Skin epidermis (tissue), 12 donors: ENCODE measurements around the gene CHIA.
"Not testable (repeated sequence)": the region's sequence is repeated elsewhere in the genome, so short reads cannot be mapped to it uniquely, and the experiment has no call there.

Experiments used
- H3K27ac ChIP-seq, 21 experiments: fragments of 200-600 bp; sonication (generic) in 11 of 21; one replicate each; pipeline ENCODE4 v1.5.0; 2020; ENCODE audit warnings: mild to moderate bottlenecking in 3 of 21, inconsistent platforms in 2 of 21, moderate library complexity in 2 of 21
- H3K4me3 ChIP-seq, 7 experiments: fragments of 200-600 bp; sonication (generic) in 2 of 7; one replicate each; pipeline ENCODE4 v1.5.0; 2020; ENCODE audit warnings: inconsistent platforms in 2 of 7, mild to moderate bottlenecking in 2 of 7, moderate library complexity in 1 of 7

The CHIA gene

GRCh38 chr1:111281411-111281810, 9.2 kb upstream of the CHIA start:
- no peak overlapping the region for H3K4me3 ChIP-seq

GRCh38 chr1:111283838-111284237, 6.8 kb upstream of the CHIA start:
- H3K4me3 ChIP-seq: no peak overlapping the region
- no peak overlapping the region for H3K27ac ChIP-seq

More at GRCh38 chr1:111281411-111281810, 9.2 kb upstream of the CHIA start:
- no peak overlapping the region for H3K27ac ChIP-seq

- H3K4me3 ChIP-seq: no peak overlapping the region
- no peak overlapping the region for H3K27ac ChIP-seq
These were observed 4.8 kb upstream of the CHIA start for GRCh38 chr1:111285879-111286278.

- H3K27ac ChIP-seq: no peak overlapping the region
- H3K4me3 ChIP-seq: no peak overlapping the region
These were observed 3.7 kb upstream of the CHIA start for GRCh38 chr1:111286912-111287311.

GRCh38 chr1:111289371-111289770, 1.3 kb upstream of the CHIA start:
- H3K27ac ChIP-seq: no peak overlapping the region
- no peak overlapping the region for H3K4me3 ChIP-seq

- H3K4me3 ChIP-seq: no peak overlapping the region
- no peak overlapping the region for H3K27ac ChIP-seq
These were observed 547 bp upstream of the CHIA start for GRCh38 chr1:111290104-111290503.

GRCh38 chr1:111294390-111294789, 3.7 kb downstream of the CHIA start:
- no peak overlapping the region for H3K4me3 ChIP-seq
- no peak overlapping the region for H3K27ac ChIP-seq

GRCh38 chr1:111302374-111302773, 11.7 kb downstream of the CHIA start:
- Histone ChIP-seq H3K4me3 (no peak overlapping the region), H3K27ac (no peak overlapping the region)

- Histone ChIP-seq H3K4me3 (no peak overlapping the region), H3K27ac (no peak overlapping the region)
These were observed 19.0 kb downstream of the CHIA start for GRCh38 chr1:111309690-111310089.

GRCh38 chr1:111318523-111318922, 27.9 kb downstream of the CHIA start:
- H3K27ac ChIP-seq: no peak overlapping the region
- no peak overlapping the region for H3K4me3 ChIP-seq

GRCh38 chr1:111320066-111320879, 29.6 kb downstream of the CHIA start:
- no peak overlapping the region for H3K27ac ChIP-seq
- no peak overlapping the region for H3K4me3 ChIP-seq

- no peak overlapping the region for H3K27ac ChIP-seq
- no peak overlapping the region for H3K4me3 ChIP-seq
These were observed 32.6 kb downstream of the CHIA start for GRCh38 chr1:111323231-111323630.

GRCh38 chr1:111332190-111332589, 41.5 kb downstream of the CHIA start:
- no peak overlapping the region for H3K4me3 ChIP-seq
- H3K27ac ChIP-seq: no peak overlapping the region

GRCh38 chr1:111334169-111334568, 43.5 kb downstream of the CHIA start:
- Histone ChIP-seq H3K4me3 (no peak overlapping the region), H3K27ac (no peak overlapping the region)

GRCh38 chr1:111335214-111335877, 44.7 kb downstream of the CHIA start:
- not testable (repeated sequence) for H3K4me3 ChIP-seq, H3K27ac ChIP-seq

- not testable (repeated sequence) for H3K4me3 ChIP-seq, H3K27ac ChIP-seq
These were observed 48.2 kb downstream of the CHIA start for GRCh38 chr1:111338849-111339248.

- peak overlapping the region in 19 of 21 experiments; percentile 24 to 80 (median 60) for H3K27ac ChIP-seq
- H3K4me3 ChIP-seq: peak overlapping the region; percentile 35 to 53 (median 45)
These were observed 55.6 kb downstream of the CHIA start for GRCh38 chr1:111346089-111346885.

GRCh38 chr1:111347026-111347425, 56.4 kb downstream of the CHIA start:
- Histone ChIP-seq H3K4me3 (peak overlapping the region in 3 of 7 experiments; percentile 45 to 53 (median 48)), H3K27ac (peak overlapping the region in 5 of 21 experiments; percentile 60 to 78 (median 74))

- H3K4me3 ChIP-seq: no peak overlapping the region
- H3K27ac ChIP-seq: no peak overlapping the region
These were observed 61.0 kb downstream of the CHIA start for GRCh38 chr1:111351700-111352099.

GRCh38 chr1:111354584-111354983, 63.9 kb downstream of the CHIA start:
- Histone ChIP-seq H3K4me3 (no peak overlapping the region), H3K27ac (peak overlapping the region in 1 of 21 experiments; percentile 58)
